ENCODE measurements around the gene PCED1B. TPM values are rescaled to one million over a fixed set of nuclear protein-coding genes. Genes with fewer than 3 reads are reported as not detected.

PCED1B gene
- total and polyA plus RNA-seq, 2 donors (not counting 1 experiment from before 2014, with no cell fraction given): 26.2 to 45.8 TPM

DNA sequence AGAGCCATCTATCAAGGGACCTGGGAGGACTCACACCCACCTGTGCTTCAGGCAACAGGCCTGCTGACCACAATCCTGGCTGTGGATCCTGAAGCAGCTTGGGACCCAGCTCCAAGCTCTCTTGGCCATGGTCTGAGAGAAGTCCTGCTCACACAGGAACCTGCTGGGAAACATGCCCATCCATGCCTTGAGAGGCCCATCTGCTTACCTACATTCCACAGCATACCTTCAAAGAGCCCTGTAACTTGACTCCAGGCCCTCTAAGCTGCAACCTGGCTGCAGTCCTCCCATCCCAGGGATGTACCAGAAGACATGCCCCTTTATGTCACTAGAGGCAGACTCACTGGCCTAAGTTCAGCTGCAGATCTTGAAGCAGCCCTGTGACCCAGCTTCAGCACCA, 62.0 kb downstream of the PCED1B start:
- Histone ChIP-seq H3K4me1 (ENCODE audit: control insufficient read depth in 2 of 2, insufficient read depth in 2 of 2, low read length in 2 of 2) (peaks cover 0 to 3% of the 10 kb centered on the region in 2 donors), H3K4me2 (replicated peaks; ENCODE audit: low read depth, low read length, poor library complexity, severe bottlenecking) (no peak overlapping the region), H3K27ac (ENCODE audit: low read length in 2 of 2) (no peak overlapping the region), H3K9me3 (ENCODE audit: control extremely low read depth in 1 of 3, control insufficient read depth in 2 of 3, insufficient read depth in 1 of 3, low read length in 2 of 3) (no peaks in the 10 kb centered on the region), H3K79me2 (ENCODE audit: control insufficient read depth, insufficient read depth, low read length) (no peaks in the 10 kb centered on the region), H2AFZ (ENCODE audit: insufficient read depth, low read depth, low read length, poor library complexity, severe bottlenecking) (no peak overlapping the region), H3K9ac (ENCODE audit: low read length) (no peak overlapping the region), H3K27me3 (replicated peaks in 1 of 4; ENCODE audit: control extremely low read depth in 1 of 4, control insufficient read depth in 3 of 4, insufficient read depth in 4 of 4, low read length in 3 of 4) (no peaks in the 10 kb centered on the region), H3K4me3 (ENCODE audit: control extremely low read depth in 1 of 5, extremely low read depth in 1 of 5, insufficient read depth in 1 of 5, low read depth in 2 of 5, low read length in 4 of 5) (no peak overlapping the region), H4K20me1 (ENCODE audit: control insufficient read depth, insufficient read depth, low read length, poor library complexity, severe bottlenecking) (no peaks in the 10 kb centered on the region), H3K36me3 (replicated peaks in 1 of 2; ENCODE audit: control extremely low read depth in 1 of 2, control insufficient read depth in 1 of 2, extremely low read depth in 1 of 2, insufficient read depth in 2 of 2, low read length in 1 of 2) (no peaks in the 10 kb centered on the region)
- Mint-ChIP-seq H3K27ac (no peak overlapping the region), H3K4me1 (peaks cover 7% of the 10 kb centered on the region), H3K27me3 (no peaks in the 10 kb centered on the region), H3K9me3 (ENCODE audit: insufficient read depth) (no peaks in the 10 kb centered on the region), H3K4me3 (no peak overlapping the region)
- ChIA-PET POLR2A (no interaction called here), CTCF (interaction anchor here (1.4 to 2.2 kb wide), 2 partner anchors 8 to 9 kb away, joined by 3 to 7 read pairs; no protein-coding TSS in a partner anchor)
- DNase-seq: no peak
- ATAC-seq (ENCODE audit: low read depth): no peak
- no peak for TF ChIP-seq EZH2 (IDR thresholded peaks at IDR 0.05; ENCODE audit: borderline replicate concordance, insufficient read depth, low read depth, low read length, poor library complexity, severe bottlenecking)
- TF ChIP-seq, protein P1, sequence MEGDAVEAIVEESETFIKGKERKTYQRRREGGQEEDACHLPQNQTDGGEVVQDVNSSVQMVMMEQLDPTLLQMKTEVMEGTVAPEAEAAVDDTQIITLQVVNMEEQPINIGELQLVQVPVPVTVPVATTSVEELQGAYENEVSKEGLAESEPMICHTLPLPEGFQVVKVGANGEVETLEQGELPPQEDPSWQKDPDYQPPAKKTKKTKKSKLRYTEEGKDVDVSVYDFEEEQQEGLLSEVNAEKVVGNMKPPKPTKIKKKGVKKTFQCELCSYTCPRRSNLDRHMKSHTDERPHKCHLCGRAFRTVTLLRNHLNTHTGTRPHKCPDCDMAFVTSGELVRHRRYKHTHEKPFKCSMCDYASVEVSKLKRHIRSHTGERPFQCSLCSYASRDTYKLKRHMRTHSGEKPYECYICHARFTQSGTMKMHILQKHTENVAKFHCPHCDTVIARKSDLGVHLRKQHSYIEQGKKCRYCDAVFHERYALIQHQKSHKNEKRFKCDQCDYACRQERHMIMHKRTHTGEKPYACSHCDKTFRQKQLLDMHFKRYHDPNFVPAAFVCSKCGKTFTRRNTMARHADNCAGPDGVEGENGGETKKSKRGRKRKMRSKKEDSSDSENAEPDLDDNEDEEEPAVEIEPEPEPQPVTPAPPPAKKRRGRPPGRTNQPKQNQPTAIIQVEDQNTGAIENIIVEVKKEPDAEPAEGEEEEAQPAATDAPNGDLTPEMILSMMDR (IDR thresholded peaks at IDR 0.05): no peak
- intact Hi-C loops (cut with micrococcal nuclease): no loop called here

DNA sequence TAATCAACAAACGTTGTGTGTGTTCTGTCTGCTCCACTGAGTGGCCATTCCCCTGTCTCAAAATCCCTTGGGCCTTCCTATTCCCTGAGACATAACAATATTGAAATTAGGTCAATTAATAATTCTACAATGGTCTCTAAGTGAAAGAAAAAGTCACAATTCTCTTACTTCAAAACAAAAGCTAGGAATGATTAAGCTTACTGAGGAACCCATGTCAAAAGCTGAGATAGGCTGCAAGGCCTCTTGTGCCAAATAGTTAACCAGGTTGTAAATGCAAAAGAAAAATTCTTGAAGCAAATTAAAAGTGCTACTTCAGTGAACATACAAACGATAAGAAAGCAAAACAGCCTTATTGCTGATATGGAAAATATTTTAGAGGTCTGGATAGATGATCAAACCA, 65.3 kb downstream of the PCED1B start:
- Histone ChIP-seq H2AFZ (ENCODE audit: insufficient read depth, low read depth, low read length, poor library complexity, severe bottlenecking) (no peak overlapping the region), H4K20me1 (ENCODE audit: control insufficient read depth, insufficient read depth, low read length, poor library complexity, severe bottlenecking) (no peaks in the 10 kb centered on the region), H3K9ac (ENCODE audit: low read length) (no peak overlapping the region), H3K9me3 (ENCODE audit: control extremely low read depth in 1 of 3, control insufficient read depth in 2 of 3, insufficient read depth in 1 of 3, low read length in 2 of 3) (no peaks in the 10 kb centered on the region), H3K4me1 (ENCODE audit: control insufficient read depth in 2 of 2, insufficient read depth in 2 of 2, low read length in 2 of 2) (no peaks in the 10 kb centered on the region), H3K27me3 (replicated peaks in 1 of 4; ENCODE audit: control extremely low read depth in 1 of 4, control insufficient read depth in 3 of 4, insufficient read depth in 4 of 4, low read length in 3 of 4) (no peaks in the 10 kb centered on the region), H3K27ac (ENCODE audit: low read length in 2 of 2) (no peak overlapping the region), H3K4me2 (replicated peaks; ENCODE audit: low read depth, low read length, poor library complexity, severe bottlenecking) (no peak overlapping the region), H3K36me3 (replicated peaks in 1 of 2; ENCODE audit: control extremely low read depth in 1 of 2, control insufficient read depth in 1 of 2, extremely low read depth in 1 of 2, insufficient read depth in 2 of 2, low read length in 1 of 2) (no peaks in the 10 kb centered on the region), H3K79me2 (ENCODE audit: control insufficient read depth, insufficient read depth, low read length) (no peaks in the 10 kb centered on the region), H3K4me3 (ENCODE audit: control extremely low read depth in 1 of 5, extremely low read depth in 1 of 5, insufficient read depth in 1 of 5, low read depth in 2 of 5, low read length in 4 of 5) (no peak overlapping the region)
- ChIA-PET CTCF (interaction anchor here (0.8 kb wide), 1 partner anchor 12 kb away, joined by 3 read pairs; no protein-coding TSS in a partner anchor), POLR2A (no interaction called here)
- H3K27me3 Mint-ChIP-seq: no peaks in the 10 kb centered on the region
- DNase-seq (no peak), ATAC-seq (ENCODE audit: low read depth) (no peak)
- WGBS (ENCODE audit: insufficient coverage): no CpG with 5 or more reads among the region's 2 CpGs
- no peak overlapping the region for H3K4me3 Mint-ChIP-seq
- TF ChIP-seq, protein P1 (IDR thresholded peaks at IDR 0.05): no peak
- TF ChIP-seq EZH2 (IDR thresholded peaks at IDR 0.05; ENCODE audit: borderline replicate concordance, insufficient read depth, low read depth, low read length, poor library complexity, severe bottlenecking): no peak
- intact Hi-C loops (cut with micrococcal nuclease): no loop called here
- H3K9me3 Mint-ChIP-seq (ENCODE audit: insufficient read depth): no peaks in the 10 kb centered on the region
- H3K4me1 Mint-ChIP-seq: no peaks in the 10 kb centered on the region
- no peak overlapping the region for H3K27ac Mint-ChIP-seq
